Testis (tissue), 3 donors: ENCODE measurements around the gene TPPP2. TPM values are rescaled to one million over a fixed set of nuclear protein-coding genes. Genes with fewer than 3 reads are reported as not detected.

Experiments
- DNase-seq: peaks from one replicate; pipeline ENCODE4 v3.0.0-alpha.2; 2019
- H3K27ac ChIP-seq, 2 donors: fragments of 200-600 bp; sonication (generic); one replicate each; pipeline ENCODE4 v1.5.1; 2019
- H3K27me3 ChIP-seq: fragments of 200-600 bp; sonication (generic); one replicate; pipeline ENCODE4 v1.5.1; 2019
- H3K36me3 ChIP-seq: fragments of 200-600 bp; sonication (generic); one replicate; pipeline ENCODE4 v1.5.1; 2017; ENCODE audit warnings: low read depth; ENCODE audit errors: missing control alignments
- H3K4me1 ChIP-seq: fragments of 200-600 bp; sonication (generic); one replicate; pipeline ENCODE4 v1.5.1; 2019
- H3K4me3 ChIP-seq, 2 donors: fragments of 200-600 bp; sonication (generic); one replicate each; pipeline ENCODE4 v1.5.1; 2017 to 2019
- H3K9me3 ChIP-seq: fragments of 200-600 bp; sonication (generic); one replicate; pipeline ENCODE4 v1.5.1; 2017
- CTCF ChIP-seq, 3 experiments: fragments of 450-650 bp in 2 of 3; fragments of 200-600 bp in 1 of 3; sonication (generic) in 1 of 3; IDR thresholded peaks; one replicate each; pipeline ENCODE4 v1.5.1; 2016 to 2019; ENCODE audit warnings: antibody characterized with exemption in 3 of 3, mild to moderate bottlenecking in 2 of 3, moderate library complexity in 1 of 3
- POLR2A ChIP-seq: fragments of 450-650 bp; IDR thresholded peaks from one replicate; pipeline ENCODE4 v1.6.1; 2017; ENCODE audit warnings: antibody characterized with exemption, mild to moderate bottlenecking, moderate library complexity
- WGBS, 2 donors: methylation state at CpG; one replicate each; pipeline ENCODE4 v1.1.5; 2018; 5-methylcytosine and 5-hydroxymethylcytosine counted together
- intact Hi-C: fragments of 100-400 bp; cut with DNase I; formaldehyde crosslinking; loops from one replicate; pipeline ENCODE4 v1.15.1; 2023; ENCODE audit warnings: low total_unique reads
- polyA plus RNA-seq: library from polyadenylated mRNA; stranded (reverse); fragments of 350-450 nt; fragmentation: Illumina TruSeq; extraction: RNeasy Lipid Tissue Mini Kit (QIAGEN cat#74804); gene quantifications from one replicate; pipeline ENCODE4 v1.2.3, GENCODE V29; 2014; ENCODE audit warnings: low read depth, low replicate concordance; ENCODE audit not compliant: insufficient read depth
- total RNA-seq, 2 donors: library from RNA; depleted of rRNA; stranded (reverse); fragments of >200 nt; gene quantifications; one replicate each; pipeline ENCODE4 v1.2.3, GENCODE V29; 2016

TPPP2 gene
- total and polyA plus RNA-seq, 3 donors from 2014 or later = 94.3 to 490 (median 201) TPM

- H3K27me3 ChIP-seq = no peaks in the 10 kb centered on the region
- H3K4me1 ChIP-seq = no peaks in the 10 kb centered on the region
- intact Hi-C loops = no loop called here
- no peak overlapping the region for H3K27ac ChIP-seq
- H3K36me3 ChIP-seq = no peaks in the 10 kb centered on the region
- DNase-seq = no peak
- no peak for TF ChIP-seq POLR2A
- no peak for TF ChIP-seq CTCF (IDR thresholded peaks at IDR 0.05)
- H3K4me3 ChIP-seq = no peak overlapping the region
- H3K9me3 ChIP-seq = no peaks in the 10 kb centered on the region
- 77 to 79% methylated on average over 4 of the region's 4 CpGs for WGBS, 2 donors
Measured at GRCh38 chr14:20997115-20997514, 32.9 kb upstream of the TPPP2 start.

- TF ChIP-seq POLR2A = no peak
- 77% methylated on average over 6 of the region's 6 CpGs for WGBS, 2 donors
- H3K9me3 ChIP-seq = no peaks in the 10 kb centered on the region
- intact Hi-C loops = no loop called here
- no peak overlapping the region for H3K4me3 ChIP-seq
- no peak for DNase-seq
- no peaks in the 10 kb centered on the region for H3K27me3 ChIP-seq
- no peak overlapping the region for H3K27ac ChIP-seq
- H3K4me1 ChIP-seq = no peaks in the 10 kb centered on the region
- no peaks in the 10 kb centered on the region for H3K36me3 ChIP-seq
Measured at GRCh38 chr14:20997564-20997963, 32.5 kb upstream of the TPPP2 start.

GRCh38 chr14:20998139-20998538, 31.9 kb upstream of the TPPP2 start:
- no peak for DNase-seq
- no peak for TF ChIP-seq POLR2A
- no peak for TF ChIP-seq CTCF (IDR thresholded peaks at IDR 0.05)
- no peaks in the 10 kb centered on the region for H3K27me3 ChIP-seq
- WGBS, 2 donors = 84 to 87% methylated on average over 3 of the region's 3 CpGs
- no peaks in the 10 kb centered on the region for H3K4me1 ChIP-seq
- no peak overlapping the region for H3K27ac ChIP-seq
- H3K4me3 ChIP-seq = no peak overlapping the region
- H3K36me3 ChIP-seq = no peaks in the 10 kb centered on the region
- intact Hi-C loops = no loop called here
- no peaks in the 10 kb centered on the region for H3K9me3 ChIP-seq

GRCh38 chr14:20998674-20999366, 31.2 kb upstream of the TPPP2 start, which contains the start of gene SLC39A2:
SLC39A2 (plus strand) TSS chr14:20999293; CDS start chr14:20999447, 154 bp downstream.
- TF ChIP-seq POLR2A (no peak), CTCF (IDR thresholded peaks at IDR 0.05) (no peak)
- Histone ChIP-seq H3K27me3 (no peaks in the 10 kb centered on the region), H3K9me3 (no peaks in the 10 kb centered on the region), H3K36me3 (no peaks in the 10 kb centered on the region), H3K4me3 (no peak within 1 kb of the TSS), H3K27ac (no peak within 1 kb of the TSS), H3K4me1 (no peaks in the 10 kb centered on the region)
- WGBS, 2 donors = 66 to 72% methylated on average over 6 of the region's 6 CpGs
- DNase-seq = no peak
- intact Hi-C loops = no loop called here

GRCh38 chr14:20999591-20999990, 30.4 kb upstream of the TPPP2 start:
- Histone ChIP-seq H3K27me3 (no peaks in the 10 kb centered on the region), H3K36me3 (no peaks in the 10 kb centered on the region), H3K27ac (no peak overlapping the region), H3K4me1 (no peaks in the 10 kb centered on the region), H3K4me3 (no peak overlapping the region), H3K9me3 (no peaks in the 10 kb centered on the region)
- 73 to 85% methylated on average over 4 of the region's 4 CpGs for WGBS, 2 donors
- intact Hi-C loops = no loop called here
- DNase-seq = no peak
- TF ChIP-seq POLR2A (no peak), CTCF (IDR thresholded peaks at IDR 0.05) (no peak)
